Ascending aorta (tissue), 2 donors: Measurements from ENCODE around the gene XDH. TPM values are rescaled to one million over a fixed set of nuclear protein-coding genes. Genes with fewer than 3 reads are reported as not detected.

ENCODE experiments used
- DNase-seq, 2 donors: peaks; one replicate each; pipeline ENCODE4 v3.0.0-alpha.2; 2019; ENCODE audit warnings: low spot score in 2 of 2
- H3K27ac ChIP-seq, 2 donors: fragments of 200-600 bp; sonication (generic); one replicate each; pipeline ENCODE4 v1.5.1; 2016 to 2017; ENCODE audit warnings: mild to moderate bottlenecking in 1 of 2
- H3K27me3 ChIP-seq: fragments of 200-600 bp; sonication (generic); one replicate; pipeline ENCODE4 v1.5.1; 2017
- H3K36me3 ChIP-seq, 2 donors: fragments of 200-600 bp; sonication (generic); one replicate each; pipeline ENCODE4 v1.5.1; 2016
- H3K4me1 ChIP-seq, 2 donors: fragments of 200-600 bp; sonication (generic); one replicate each; pipeline ENCODE4 v1.5.1; 2016 to 2017; ENCODE audit warnings: mild to moderate bottlenecking in 1 of 2
- H3K4me3 ChIP-seq, 2 donors: fragments of 200-600 bp; sonication (generic); one replicate each; pipeline ENCODE4 v1.5.1; 2016 to 2017; ENCODE audit warnings: mild to moderate bottlenecking in 1 of 2
- H3K9me3 ChIP-seq, 2 donors: fragments of 200-600 bp; sonication (generic); one replicate each; pipeline ENCODE4 v1.5.1; 2016
- CTCF ChIP-seq, 3 experiments: fragments of 200-600 bp in 2 of 3; fragments of 450-650 bp in 1 of 3; sonication (generic) in 2 of 3; IDR thresholded peaks; one replicate each; pipeline ENCODE4 v1.5.1; 2016 to 2019; ENCODE audit warnings: antibody characterized with exemption in 3 of 3, mild to moderate bottlenecking in 1 of 3, moderate library complexity in 1 of 3
- intact Hi-C: fragments of 100-400 bp; cut with DNase I; formaldehyde crosslinking; loops from one replicate; pipeline ENCODE4 v1.15.1; 2023
- total RNA-seq: library from RNA; depleted of rRNA; stranded (reverse); fragments of >200 nt; gene quantifications from one replicate; pipeline ENCODE4 v1.1.0, GENCODE V29; 2016

XDH gene
- total RNA-seq, 1 donor from 2014 or later: not detected

GRCh38 chr2:31347750-31348149 lies 66.8 kb downstream of the XDH start:
- H3K27ac ChIP-seq: no peak overlapping the region
- no peaks in the 10 kb centered on the region for H3K36me3 ChIP-seq
- no peaks in the 10 kb centered on the region for H3K4me1 ChIP-seq
- H3K9me3 ChIP-seq: no peaks in the 10 kb centered on the region
- intact Hi-C loops: no loop called here
- no peaks in the 10 kb centered on the region for H3K27me3 ChIP-seq
- DNase-seq: no peak
- H3K4me3 ChIP-seq: no peak overlapping the region
- no peak for TF ChIP-seq CTCF (IDR thresholded peaks at IDR 0.05)

GRCh38 chr2:31347319-31347718 lies 67.2 kb downstream of the XDH start:
- Histone ChIP-seq H3K36me3 (no peaks in the 10 kb centered on the region), H3K9me3 (no peaks in the 10 kb centered on the region), H3K4me1 (no peaks in the 10 kb centered on the region), H3K27me3 (no peaks in the 10 kb centered on the region), H3K27ac (no peak overlapping the region), H3K4me3 (no peak overlapping the region)
- no peak for DNase-seq
- intact Hi-C loops: no loop called here
- no peak for TF ChIP-seq CTCF (IDR thresholded peaks at IDR 0.05)

DNA sequence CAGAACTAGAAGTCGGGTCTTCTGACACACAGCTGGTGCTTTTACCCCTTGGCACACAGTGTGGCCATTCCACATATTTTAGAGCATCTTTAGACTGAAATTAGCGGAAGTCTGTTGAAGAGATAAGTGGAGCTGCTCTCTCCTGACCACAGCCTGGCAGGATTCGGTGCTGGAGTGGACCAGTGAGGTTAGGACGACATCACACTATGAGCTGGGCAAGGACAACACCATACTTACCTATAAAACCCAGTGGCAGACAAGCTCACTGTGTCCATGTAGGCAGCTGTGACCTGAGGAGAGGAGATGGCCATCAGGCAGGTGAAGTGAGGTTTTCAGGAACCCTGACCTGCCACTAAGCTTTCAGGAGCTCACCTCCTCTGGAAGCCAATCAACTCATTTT lies 70.1 kb downstream of the XDH start:
- H3K4me1 ChIP-seq: no peaks in the 10 kb centered on the region
- no peaks in the 10 kb centered on the region for H3K9me3 ChIP-seq
- TF ChIP-seq CTCF (IDR thresholded peaks at IDR 0.05): no peak
- H3K27me3 ChIP-seq: no peaks in the 10 kb centered on the region
- no peaks in the 10 kb centered on the region for H3K36me3 ChIP-seq
- H3K27ac ChIP-seq: no peak overlapping the region
- intact Hi-C loops: no loop called here
- DNase-seq: no peak
- H3K4me3 ChIP-seq: no peak overlapping the region

DNA sequence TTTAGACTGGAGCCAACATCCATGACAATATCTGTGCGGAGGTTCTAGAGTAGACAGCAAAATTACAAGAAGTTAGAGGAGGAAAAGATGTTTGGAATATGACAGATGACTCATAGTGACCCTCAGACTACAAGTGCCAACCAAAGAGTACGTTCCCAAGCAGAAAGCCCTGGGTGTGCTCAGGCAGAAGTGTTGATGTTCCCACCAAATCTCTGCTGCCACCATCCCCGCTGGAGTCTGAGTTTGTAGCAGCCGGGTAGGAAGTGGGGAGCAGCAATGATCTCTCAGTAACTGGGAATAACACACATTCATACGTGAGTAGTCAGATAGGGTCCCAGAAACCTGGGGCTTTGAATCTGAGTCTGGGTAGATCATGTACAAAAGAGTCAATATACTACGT lies 73.2 kb downstream of the XDH start:
- H3K36me3 ChIP-seq: no peaks in the 10 kb centered on the region
- intact Hi-C loops: no loop called here
- no peaks in the 10 kb centered on the region for H3K9me3 ChIP-seq
- H3K4me1 ChIP-seq: peaks cover 0 to 1% of the 10 kb centered on the region in 2 donors
- no peak overlapping the region for H3K4me3 ChIP-seq
- H3K27ac ChIP-seq: no peak overlapping the region
- no peak for DNase-seq
- TF ChIP-seq CTCF (IDR thresholded peaks at IDR 0.05): no peak
- H3K27me3 ChIP-seq: no peaks in the 10 kb centered on the region

DNA sequence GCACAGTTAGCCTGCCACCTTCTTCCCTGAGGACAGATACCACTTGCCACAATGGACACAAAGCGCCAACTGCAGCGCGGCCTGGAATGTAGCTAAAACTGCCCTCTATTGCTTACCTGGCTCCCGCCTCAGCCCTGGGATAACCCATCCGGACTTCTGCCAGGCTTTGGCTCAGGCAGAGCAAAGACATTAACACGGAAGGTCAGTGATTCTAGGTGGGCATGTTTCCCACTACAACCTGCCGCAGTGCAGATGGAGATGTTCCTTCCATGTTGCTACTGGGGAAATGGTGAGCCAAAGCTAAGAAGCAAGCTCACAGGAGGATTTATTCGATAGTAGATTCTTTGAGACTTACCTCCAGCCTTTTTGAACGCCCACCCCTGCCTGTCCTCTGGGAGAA lies 74.8 kb downstream of the XDH start:
- H3K4me3 ChIP-seq: no peak overlapping the region
- no peak for TF ChIP-seq CTCF (IDR thresholded peaks at IDR 0.05)
- H3K4me1 ChIP-seq: peaks cover 0 to 3% of the 10 kb centered on the region in 2 donors
- H3K9me3 ChIP-seq: no peaks in the 10 kb centered on the region
- no peak overlapping the region for H3K27ac ChIP-seq
- H3K27me3 ChIP-seq: no peaks in the 10 kb centered on the region
- intact Hi-C loops: loop anchor here (10.0 kb wide), 1 partner anchor 355 kb away; no protein-coding TSS in a partner anchor
- H3K36me3 ChIP-seq: no peaks in the 10 kb centered on the region
- no peak for DNase-seq

- no peak for TF ChIP-seq CTCF (IDR thresholded peaks at IDR 0.05)
- no peak for DNase-seq
- H3K27me3 ChIP-seq: no peaks in the 10 kb centered on the region
- no peak overlapping the region for H3K4me3 ChIP-seq
- H3K4me1 ChIP-seq: peaks cover 0 to 3% of the 10 kb centered on the region in 2 donors
- H3K9me3 ChIP-seq: no peaks in the 10 kb centered on the region
- intact Hi-C loops: loop anchor here (10.0 kb wide), 1 partner anchor 353 kb away; no protein-coding TSS in a partner anchor
- H3K36me3 ChIP-seq: no peaks in the 10 kb centered on the region
- no peak overlapping the region for H3K27ac ChIP-seq
These were observed 76.7 kb downstream of the XDH start for GRCh38 chr2:31337860-31338259.
